GM12872 (cell line): ENCODE measurements around the gene SLCO4A1.

ENCODE experiments used
- CTCF ChIP-seq: IDR thresholded peaks from 3 replicates; pipeline ENCODE4 v1.5.1; 2011; ENCODE audit warnings: low read depth, mild to moderate bottlenecking, low read length, moderate library complexity; ENCODE audit not compliant: insufficient read depth

Gene SLCO4A1

GRCh38 chr20:62597416-62598115 lies 44.7 kb upstream of the SLCO4A1 start:
- TF ChIP-seq CTCF, result no peak

- no peak for TF ChIP-seq CTCF
These were observed 43.5 kb upstream of the SLCO4A1 start for GRCh38 chr20:62598761-62599194.

GRCh38 chr20:62599216-62600110 lies 42.8 kb upstream of the SLCO4A1 start:
- no peak for TF ChIP-seq CTCF

- no peak for TF ChIP-seq CTCF
These were observed 41.1 kb upstream of the SLCO4A1 start for GRCh38 chr20:62601172-62601571.

- TF ChIP-seq CTCF, result no peak
These were observed 40.6 kb upstream of the SLCO4A1 start for GRCh38 chr20:62601714-62602113.

- TF ChIP-seq CTCF, result no peak
These were observed 39.8 kb upstream of the SLCO4A1 start for GRCh38 chr20:62602550-62602949.

GRCh38 chr20:62603021-62603906 lies 39.0 kb upstream of the SLCO4A1 start:
- no peak for TF ChIP-seq CTCF
